T47D (cell line): Measurements from ENCODE around the gene ARHGAP44.

ENCODE experiments used
- DNase-seq, 2 experiments: peaks; one replicate each; pipeline versions ENCODE4 v3.0.0 to v3.0.0-alpha.2; 2011 to 2012; ENCODE audit warnings: low read depth in 1 of 2, low spot score in 1 of 2
- JUND ChIP-seq: IDR thresholded peaks from 2 replicates; pipeline ENCODE4 v1.6.1; 2012; ENCODE audit warnings: low read depth
- in situ Hi-C: cut with HindIII; loops from 2 replicates; pipeline ENCODE4 v1.10.0; 2016; ENCODE audit warnings: low sequenced_read_pairs, low pct_unique_long_range_greater_than_20kb

ARHGAP44 gene

GRCh38 chr17:12982224-12982623 is 192.9 kb downstream of the ARHGAP44 start:
- no peak for TF ChIP-seq JUND
- in situ Hi-C loops, result no loop called here
- no peak for DNase-seq

DNA sequence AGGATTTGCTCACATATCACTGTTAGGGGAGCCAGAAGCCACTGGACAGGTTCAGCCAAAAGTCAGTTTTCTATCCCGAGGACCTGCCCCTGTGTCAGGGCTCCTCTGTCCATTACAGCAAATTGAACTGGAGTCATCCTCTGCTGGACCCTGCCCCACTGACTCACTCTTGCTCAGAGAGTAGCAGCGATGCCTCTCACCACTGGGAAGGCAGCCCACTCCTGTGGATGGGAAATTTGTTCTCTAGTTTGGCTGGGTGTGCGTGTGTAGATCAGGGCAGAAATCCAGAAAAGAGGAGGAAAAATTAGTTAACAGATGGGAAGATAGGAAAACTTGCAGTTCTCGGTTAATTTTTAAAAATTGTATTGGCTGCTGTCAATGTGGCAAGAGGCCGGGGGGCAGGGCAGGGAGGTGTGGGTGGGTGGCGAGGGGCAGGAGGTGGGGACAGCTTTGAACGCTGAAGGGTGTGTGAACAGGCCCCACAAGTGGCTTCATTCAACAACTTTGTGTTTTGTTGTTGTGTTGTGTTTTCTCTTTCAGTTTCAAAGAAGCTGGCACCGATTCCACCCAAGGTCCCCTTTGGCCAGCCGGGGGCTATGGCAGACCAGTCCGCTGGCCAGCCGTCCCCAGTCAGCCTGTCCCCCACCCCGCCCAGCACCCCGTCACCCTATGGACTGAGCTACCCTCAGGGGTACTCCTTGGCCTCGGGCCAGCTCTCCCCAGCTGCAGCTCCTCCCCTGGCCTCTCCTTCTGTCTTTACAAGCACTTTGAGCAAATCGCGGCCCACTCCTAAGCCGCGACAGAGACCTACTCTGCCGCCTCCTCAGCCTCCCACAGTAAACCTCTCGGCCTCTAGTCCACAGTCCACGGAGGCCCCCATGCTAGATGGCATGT is 194.9 kb downstream of the ARHGAP44 start:
- in situ Hi-C loops, result no loop called here
- no peak for TF ChIP-seq JUND
- DNase-seq, result no peak

DNA sequence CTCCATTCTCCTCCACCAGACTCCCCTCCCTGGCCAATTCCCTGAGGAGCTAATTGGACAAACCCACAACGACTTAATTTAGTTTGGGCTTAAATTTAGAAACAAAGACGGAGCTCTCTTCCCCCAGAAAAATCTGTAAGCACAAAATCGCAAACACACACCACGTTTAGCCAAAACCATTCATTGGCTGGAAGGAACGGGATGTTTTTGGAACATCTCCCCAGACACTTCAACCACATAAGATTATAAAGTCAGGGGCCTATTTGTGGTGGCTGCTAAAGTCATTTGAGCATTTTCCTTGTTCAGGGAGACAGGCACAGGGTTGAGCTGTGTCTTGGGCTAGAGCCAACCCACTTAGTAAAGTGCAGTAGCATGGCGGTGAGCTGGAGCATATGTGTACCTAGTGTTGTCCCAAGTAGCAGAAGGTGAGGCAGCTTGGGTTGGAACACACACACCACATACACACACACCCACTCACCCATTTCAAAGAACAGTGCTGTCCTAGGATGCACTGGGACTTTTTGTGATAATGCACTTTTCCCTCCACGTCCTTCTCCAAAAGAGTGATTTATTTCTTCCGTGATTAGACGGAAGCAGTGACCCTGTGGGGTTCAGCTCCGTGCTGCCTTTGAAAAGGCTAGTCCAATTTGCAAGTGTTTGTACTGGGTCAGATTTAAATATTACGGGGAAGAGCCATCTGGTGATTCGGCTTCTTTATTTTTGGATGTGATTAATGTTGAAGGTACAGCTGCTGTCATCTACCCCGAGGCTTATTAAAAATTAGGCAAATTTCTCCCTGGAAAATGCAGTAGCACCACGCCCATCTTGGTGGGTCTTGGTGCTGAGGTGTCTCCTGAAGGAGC is 196.4 kb downstream of the ARHGAP44 start:
- DNase-seq, result no peak
- in situ Hi-C loops, result no loop called here
- no peak for TF ChIP-seq JUND

GRCh38 chr17:12987120-12987519 is 197.8 kb downstream of the ARHGAP44 start:
- in situ Hi-C loops, result no loop called here
- no peak for TF ChIP-seq JUND
- no peak for DNase-seq

DNA sequence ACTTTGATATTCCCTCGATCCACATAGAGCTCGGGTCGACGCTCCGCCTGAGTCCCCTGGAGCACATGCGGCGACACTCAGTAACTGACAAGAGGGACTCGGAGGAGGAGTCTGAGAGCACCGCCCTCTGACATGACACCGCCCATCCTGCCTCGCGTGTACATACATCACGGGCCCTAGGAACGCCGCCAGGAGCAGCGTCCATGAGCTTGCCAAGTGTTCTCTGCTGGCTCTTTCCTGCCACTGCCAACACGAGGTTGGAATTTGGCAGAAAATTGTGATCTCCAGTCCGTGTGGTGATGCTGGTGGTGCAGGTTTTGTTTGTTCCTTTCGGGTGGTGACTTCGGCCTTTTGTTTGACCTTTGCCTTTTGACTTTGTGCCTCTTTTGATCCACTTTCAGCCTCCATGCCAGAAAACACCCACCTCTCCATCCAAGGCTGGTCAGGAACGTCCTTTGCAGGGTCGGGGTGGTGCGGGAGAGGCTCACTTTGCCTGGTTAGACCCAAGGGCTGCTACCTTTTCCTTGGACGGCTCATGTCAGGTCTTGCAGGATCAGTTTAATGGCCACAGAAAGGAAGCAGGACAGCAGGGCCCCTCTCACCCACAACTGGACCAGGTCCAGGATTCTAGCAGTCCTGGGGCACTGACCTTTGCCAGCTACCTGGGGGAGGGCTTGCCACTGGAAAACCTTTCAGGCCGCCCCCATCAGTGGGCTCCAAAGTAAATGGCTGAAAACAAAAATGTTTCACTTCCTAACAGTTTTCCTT is 200.9 kb downstream of the ARHGAP44 start:
- in situ Hi-C loops, result no loop called here
- no peak for DNase-seq

DNA sequence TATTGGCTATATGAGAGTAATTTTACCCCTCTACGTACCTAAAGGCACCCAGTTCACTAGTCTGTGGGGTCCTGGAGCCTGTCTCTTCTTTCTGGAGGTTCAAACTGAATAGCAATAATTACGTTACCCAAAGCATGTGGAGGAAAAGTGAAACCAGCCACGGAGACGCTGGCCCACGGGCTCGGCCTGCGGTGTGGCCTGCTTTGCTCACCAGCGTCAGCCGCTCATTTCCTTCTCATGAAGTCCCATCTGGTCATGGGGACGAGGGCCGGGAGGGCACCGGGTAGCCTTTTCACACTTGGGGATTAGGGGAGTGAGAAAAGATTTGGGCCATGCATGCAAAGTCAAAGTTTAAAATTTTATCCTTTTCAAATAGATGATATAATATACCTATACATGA is 201.6 kb downstream of the ARHGAP44 start:
- in situ Hi-C loops, result no loop called here
- DNase-seq, result no peak
- no peak for TF ChIP-seq JUND

More for the DNA sequence above, 200.9 kb downstream of the ARHGAP44 start:
- TF ChIP-seq JUND, result no peak

DNA sequence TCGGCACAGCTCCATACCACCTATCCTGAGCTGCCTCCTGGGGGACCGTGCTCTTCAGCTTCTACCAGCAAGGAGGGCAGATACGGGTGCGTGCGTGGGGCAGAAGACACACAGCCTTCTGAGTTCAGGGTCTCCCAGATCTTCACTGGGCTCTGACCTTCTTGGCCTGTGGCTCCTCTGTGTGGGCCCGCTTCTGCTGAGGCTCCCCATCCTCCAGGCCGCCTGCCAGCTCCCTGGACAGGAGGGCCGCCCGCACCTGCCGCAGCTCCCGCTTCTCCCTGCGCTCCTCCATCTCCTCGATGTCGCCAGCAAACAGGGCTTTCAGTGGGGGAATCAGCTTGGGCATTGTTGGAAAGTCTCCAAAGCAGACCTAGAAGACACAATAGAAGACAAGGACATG is 203.4 kb downstream of the ARHGAP44 start:
- no peak for TF ChIP-seq JUND
- DNase-seq, result no peak
- in situ Hi-C loops, result no loop called here

GRCh38 chr17:12993631-12994030 is 204.3 kb downstream of the ARHGAP44 start:
- TF ChIP-seq JUND, result no peak
- in situ Hi-C loops, result no loop called here
- no peak for DNase-seq

DNA sequence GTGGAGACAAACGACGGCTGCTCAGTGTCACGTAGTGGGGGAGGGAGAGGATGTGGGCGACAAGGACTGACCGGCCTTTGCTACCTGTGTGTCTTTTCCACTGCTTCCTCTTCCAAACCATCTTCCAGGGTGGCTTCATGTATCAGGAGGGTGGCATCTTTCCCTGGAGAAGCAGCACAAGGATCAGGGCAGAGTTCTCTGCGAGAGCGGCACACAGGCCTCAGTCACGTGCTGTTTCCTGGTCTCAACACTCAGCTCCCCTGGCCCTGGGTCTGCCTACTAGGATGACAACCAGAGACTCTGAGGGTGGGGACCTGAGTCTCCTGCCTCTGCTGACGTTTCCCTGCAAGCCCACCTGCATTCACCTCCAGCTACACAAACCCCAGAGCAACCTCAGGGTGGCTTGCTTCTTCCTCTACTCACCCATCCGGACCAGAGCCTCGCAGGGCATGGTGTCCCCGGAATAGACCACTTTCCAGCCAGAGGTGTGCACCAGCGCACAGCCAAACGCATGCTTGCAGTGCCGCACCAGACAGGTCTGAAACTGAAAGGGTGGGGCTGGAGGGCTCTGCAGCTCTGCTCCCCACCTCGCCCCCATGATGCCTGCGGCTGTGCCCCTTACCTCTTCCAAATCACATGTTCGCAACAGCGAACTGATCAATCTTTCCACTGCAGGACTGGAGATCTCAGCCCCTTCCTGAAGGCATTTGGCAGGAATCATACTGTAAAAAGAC is 205.2 kb downstream of the ARHGAP44 start:
- in situ Hi-C loops, result no loop called here
- no peak for DNase-seq
- TF ChIP-seq JUND, result no peak

DNA sequence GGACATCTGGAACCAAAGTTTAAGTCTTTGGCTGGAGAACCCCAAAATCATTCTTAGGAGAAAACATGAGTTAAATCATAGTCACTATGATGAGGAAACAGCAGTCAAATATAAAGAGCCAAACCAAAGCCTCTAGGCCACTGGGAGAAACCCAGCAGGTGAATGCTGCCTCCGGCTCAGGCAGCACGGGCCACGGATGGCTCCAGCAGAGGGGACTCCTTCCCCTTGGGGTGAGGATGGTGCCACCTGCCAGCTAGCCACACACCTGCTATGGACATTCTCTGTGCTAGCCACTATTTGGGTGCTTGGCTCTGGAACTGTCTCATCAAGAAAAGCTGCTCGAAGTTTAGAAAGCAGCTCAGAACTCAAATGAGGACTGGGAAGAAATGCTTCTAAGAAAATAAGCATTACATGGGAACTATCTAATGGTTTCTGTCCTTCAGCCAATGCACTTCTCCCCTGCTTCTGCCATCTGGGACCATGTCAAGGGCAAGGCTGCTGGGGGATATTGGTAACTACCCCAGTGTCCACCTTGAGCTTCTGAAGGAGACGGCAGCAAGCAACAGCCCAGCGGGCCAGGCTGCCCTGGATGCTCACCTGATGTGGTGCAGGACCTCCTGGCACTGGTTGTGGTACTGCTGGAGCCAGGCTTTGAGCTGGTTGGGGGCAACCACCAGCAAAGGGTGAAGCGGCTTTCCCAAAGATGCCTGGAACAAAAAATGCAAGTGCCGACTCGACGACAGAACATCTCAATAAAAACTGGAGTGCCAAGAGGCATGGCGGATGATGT is 206.0 kb downstream of the ARHGAP44 start:
- no peak for DNase-seq
- no peak for TF ChIP-seq JUND
- in situ Hi-C loops, result no loop called here

DNA sequence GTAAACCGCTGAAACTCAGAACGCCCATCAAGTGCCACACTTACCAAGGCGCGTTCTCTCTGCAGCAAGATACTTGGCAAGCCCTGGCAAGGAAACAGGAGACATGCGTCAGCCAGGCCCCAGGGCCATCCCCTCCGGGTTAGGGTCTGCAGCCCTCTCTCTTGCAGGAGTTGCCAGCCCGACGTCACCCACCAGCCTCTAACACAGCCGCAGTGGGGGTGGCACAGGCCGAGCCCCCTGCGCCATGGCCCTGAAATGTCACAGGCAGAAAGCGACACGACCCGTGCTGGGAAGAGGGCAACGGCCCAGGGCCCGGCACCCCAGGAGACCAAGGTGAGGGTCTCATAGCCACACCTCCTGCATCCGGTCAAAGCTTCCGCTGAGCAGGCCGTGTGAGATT is 206.6 kb downstream of the ARHGAP44 start:
- no peak for DNase-seq
- no peak for TF ChIP-seq JUND
- in situ Hi-C loops, result no loop called here

GRCh38 chr17:12996357-12996756 is 207.1 kb downstream of the ARHGAP44 start:
- no peak for DNase-seq

More at GRCh38 chr17:12996357-12996756, 207.1 kb downstream of the ARHGAP44 start:
- no peak for TF ChIP-seq JUND
- in situ Hi-C loops, result no loop called here
